SH-SY5Y (cell line): ENCODE results near the gene NDUFA11.

Experiments used
- GATA2 ChIP-seq: IDR thresholded peaks from 2 replicates; pipeline ENCODE4 v1.6.1; 2011; ENCODE audit warnings: mild to moderate bottlenecking, low read depth, low read length
- GATA3 ChIP-seq: IDR thresholded peaks from 2 replicates; pipeline ENCODE4 v1.6.1; 2011; ENCODE audit warnings: low read depth, mild to moderate bottlenecking, low read length, moderate library complexity

Gene NDUFA11

DNA sequence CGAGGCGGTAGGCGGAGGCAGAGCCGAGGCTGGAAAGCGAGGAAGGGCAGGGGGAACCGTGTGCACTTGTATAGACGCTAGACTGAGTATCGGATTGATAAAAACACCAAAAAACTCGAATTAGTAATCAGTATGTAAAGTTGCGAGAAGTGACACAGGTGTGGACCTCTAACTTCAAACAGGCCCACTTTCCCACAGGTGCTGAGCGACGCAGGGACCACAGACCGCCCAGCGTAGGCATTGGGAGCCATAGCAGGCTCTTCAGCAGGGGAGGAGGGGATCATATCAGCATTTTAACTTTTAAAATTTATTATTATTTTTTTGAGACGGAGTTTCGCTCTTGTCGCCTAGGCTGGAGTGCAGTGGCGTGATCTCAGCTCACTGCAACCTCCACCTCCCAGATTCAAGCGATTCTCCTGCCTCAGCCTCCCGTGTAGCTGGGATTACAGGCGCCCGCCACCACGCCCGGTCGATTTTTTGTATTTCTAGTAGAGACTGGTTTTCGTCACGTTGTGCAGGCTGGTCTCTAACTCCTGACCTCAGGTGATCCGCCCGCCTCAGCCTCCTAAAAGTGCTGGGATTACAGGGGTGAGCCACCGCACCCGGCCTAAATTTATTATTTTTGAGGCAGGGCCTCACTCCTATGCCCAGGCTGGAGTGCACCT, 1.7 kb upstream of the NDUFA11 start:
- TF ChIP-seq GATA2 (no peak), GATA3 (no peak)

DNA sequence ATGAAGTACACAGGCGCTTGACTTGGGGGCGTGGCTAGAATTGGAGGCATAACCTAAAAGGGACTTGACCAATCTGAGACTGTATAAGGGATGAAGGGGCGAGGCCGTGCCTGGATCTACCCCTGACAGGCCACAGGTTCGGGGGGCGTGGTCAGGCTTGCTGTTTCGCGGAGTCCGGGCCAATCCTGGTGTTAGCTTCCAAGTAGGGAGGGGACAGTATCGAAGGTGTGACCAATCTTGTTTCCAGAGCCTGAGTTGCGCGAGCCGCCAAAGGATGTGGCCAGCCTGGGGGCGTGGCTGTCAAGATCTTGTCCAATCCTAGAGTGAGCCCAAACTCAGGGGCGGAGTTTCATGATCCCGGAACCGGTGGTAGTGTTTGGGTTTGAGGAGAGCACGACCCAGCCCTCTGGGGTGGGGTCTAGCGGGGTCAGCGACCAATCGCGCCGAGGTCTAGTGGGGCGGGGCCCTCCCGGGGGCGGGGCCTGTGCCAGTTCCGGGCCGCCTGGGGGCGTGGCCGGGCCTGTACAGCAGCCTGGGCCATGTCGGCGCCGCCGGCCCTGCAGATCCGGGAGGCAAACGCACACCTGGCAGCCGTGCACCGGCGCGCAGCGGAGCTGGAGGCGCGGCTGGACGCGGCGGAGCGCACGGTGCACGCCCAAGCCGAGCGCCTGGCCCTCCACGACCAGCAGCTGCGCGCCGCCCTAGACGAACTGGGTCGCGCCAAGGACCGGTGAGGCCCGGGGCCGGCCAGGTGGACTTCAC, 943 bp upstream of the NDUFA11 start, which contains the start of gene VMAC:
Gene VMAC, plus strand, starts transcription at position 521 of the 762 bp plus-strand sequence. Its CDS starts 19 bp downstream, at position 540.
- no peak for TF ChIP-seq GATA3
- TF ChIP-seq GATA2: no peak

DNA sequence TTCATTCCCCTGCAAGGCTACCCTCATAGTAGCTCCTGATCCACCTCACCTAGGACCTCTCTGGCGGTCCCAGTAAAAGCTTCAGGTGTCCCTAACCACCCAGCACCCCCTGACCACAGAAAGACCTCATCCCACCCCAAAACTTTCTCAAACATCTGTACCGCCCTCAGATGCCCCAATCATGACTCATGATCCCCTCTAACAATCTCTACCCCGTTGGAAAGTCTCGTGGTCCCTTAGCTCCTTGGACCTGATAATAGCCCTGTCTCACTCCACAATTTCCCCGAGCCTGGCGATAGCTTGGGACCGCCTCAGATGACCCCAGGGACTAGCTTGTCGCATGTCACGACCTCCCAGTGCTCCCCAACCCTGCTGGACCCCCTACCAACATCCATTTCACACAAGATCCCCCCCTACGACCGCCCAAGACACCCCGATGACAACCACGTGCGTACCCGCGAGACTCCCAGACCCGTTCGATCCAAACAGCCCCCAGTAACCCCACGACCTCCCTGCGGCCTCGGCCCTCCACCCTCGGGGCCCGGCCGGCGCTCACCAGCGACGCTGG, 450 bp downstream of the NDUFA11 start:
- TF ChIP-seq GATA3 (no peak), GATA2 (no peak)

DNA sequence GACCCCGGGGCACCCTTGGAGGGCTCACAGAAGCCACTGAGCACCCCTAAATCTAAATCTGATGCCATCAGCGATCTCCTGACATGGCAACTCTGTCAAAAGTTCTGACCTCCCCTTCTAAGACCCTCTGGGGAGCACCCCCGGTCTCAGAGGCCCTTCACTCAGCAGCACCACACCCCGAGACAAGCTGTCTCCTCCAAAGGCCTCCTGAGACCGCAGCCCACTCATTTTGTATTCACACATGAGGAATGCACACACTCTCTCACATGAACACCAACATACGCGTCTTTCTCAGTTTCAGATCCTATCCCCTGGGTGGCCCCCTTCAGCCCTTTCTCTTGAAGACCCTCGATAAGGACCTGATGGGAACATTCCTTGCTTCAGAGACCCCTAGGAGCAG, 2.6 kb downstream of the NDUFA11 start:
- TF ChIP-seq GATA2 (no peak), GATA3 (no peak)

DNA sequence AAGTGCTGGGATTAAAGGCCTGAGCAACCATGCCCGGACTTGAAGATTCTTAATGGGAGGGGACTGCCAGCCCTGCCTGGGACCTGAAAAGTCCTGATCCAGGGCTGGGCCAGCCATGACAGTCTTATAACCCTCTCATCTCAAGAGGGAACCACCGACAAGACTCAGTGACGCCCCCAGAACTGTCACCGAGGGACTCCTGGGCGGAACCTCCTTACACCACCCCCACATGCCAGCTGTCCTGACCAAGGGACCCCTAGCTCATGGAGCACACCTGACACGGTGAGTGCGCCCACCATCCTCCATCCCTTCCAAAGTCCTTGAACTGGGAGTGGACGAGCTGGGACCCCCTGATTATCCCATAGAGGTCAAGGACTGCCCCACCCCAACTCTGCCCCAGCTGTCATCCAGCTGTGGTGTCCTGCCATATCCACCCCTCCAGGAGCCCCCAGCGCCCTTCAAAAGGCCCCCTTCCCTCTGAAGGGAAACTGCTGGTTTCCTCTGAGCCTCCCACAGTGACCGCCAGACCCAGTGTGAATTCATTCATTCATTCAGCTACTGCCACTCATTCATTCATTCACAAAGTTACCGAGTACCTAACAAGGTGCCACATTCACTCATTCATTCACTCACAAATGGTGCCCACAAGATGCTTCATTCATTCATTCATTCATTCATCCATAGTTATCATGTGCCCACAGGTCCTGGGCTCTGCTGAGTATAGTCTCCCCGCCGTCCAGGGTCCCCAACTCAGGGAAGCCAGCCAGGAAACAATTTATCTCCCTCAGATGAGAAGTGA, 3.7 kb downstream of the NDUFA11 start:
- TF ChIP-seq GATA3: no peak
- TF ChIP-seq GATA2: no peak

DNA sequence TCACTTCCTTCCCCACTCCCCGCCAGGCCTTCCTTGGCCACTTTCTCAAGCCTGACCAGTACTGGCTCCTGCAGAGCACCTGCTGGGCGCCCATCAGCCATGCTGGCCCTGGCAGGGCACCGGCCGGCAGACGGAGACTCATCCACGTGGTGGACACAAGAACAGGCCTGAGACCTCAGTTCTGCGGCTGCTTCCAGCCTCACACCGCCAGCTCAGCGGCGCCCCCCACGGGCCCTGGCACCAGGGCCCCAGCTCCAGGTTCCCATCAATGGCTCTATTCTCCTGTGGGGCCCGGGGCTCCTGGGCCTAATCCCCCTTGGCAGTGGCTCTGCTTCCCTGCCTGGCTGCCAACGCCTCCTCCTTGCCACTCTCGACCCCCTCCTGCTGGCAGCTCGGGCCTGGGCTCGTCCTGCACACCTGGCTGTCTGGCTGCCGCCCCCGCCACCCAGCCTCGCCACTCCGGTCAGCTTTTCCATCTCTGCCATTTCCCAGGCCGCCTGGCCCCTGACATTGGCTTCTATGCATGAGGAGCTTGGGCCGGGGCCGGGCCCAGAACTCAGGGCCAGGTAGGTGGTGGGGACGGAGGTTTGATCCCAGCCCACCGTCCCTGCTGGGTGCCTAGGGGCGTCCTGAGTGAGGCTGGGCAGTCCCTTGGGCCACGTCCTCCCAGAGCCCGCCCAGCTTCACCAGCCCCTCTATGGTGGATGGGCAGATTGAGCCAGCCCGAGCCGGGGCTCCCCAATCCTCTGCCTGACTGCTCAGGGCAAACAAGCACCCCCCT, 6.2 kb downstream of the NDUFA11 start:
- no peak for TF ChIP-seq GATA2
- no peak for TF ChIP-seq GATA3

DNA sequence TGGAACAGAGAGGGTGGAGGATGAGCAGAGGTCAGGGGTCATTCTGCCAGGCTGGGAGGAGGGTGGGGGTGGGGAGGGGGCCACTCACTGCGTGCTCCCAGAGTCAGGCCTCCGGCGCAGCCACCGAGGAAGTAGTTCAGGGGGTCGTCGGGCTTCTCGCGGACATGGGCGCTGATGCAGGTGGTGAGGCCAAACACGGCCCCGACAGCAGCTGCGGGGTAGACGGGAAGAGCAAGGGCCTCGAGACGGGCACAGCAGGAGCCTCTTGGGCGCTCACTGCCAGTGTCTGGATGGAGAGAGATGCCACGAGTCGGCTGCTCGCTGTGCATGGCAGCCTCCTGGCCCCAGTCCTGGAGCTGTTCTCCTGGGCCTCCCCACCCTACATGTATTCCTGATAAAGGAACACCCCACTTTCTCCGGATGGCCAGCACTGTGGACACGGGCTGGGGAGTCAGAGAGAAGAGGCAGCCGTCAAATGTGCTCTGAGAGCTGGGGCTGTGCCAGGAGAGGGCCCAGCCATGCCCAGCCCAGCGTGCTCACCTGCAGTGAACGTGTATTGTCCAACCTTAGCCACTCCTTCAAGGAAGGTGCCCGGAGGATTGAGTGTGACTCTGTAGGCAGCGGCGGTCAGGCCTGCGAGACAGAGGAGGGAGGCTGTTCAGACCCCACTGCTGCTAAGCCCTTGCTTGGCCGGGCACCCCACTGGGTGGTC, 7.1 kb downstream of the NDUFA11 start:
- TF ChIP-seq GATA3 (no peak), GATA2 (no peak)

DNA sequence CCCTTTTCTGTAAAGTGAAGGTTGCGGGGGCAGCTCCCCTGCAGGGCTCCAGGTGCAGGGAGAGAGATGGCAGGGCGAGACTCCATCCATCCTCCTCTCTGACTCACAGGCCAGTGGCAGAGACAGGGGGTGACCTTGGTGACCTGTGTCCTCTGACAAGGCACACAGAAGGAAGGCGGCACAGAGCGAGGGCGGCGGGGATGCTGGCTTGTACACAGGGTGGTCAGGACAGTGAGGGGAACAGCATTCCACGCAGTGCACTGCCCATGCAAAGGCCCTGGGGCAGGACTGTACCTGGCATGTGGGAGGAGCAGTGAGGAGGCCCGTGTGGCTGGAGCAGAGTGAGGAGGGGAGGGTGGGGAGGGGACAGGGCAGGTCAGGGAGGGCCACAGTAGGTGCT, 7.7 kb downstream of the NDUFA11 start:
- TF ChIP-seq GATA2 (no peak), GATA3 (no peak)

DNA sequence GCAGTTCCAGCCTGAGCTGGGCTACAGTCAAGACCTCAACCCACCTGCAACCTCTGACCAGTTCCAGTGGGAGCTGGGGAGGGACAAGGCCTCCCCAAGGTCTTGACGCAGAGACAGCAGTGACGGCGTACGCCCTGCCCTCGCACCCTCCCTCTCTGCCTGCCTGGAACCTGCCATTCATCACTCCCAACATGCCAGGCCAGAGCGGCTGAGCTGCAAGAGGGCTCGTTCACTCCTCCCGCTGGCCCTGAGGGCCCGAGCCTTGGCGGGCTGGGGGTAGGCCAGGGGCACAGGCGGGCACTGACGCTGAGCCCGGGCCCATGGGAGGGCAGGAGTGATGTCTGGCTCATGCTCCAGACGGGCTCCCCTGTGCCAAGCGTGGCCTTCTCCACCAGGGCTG, 8.2 kb downstream of the NDUFA11 start:
- TF ChIP-seq GATA3: no peak
- TF ChIP-seq GATA2: no peak

DNA sequence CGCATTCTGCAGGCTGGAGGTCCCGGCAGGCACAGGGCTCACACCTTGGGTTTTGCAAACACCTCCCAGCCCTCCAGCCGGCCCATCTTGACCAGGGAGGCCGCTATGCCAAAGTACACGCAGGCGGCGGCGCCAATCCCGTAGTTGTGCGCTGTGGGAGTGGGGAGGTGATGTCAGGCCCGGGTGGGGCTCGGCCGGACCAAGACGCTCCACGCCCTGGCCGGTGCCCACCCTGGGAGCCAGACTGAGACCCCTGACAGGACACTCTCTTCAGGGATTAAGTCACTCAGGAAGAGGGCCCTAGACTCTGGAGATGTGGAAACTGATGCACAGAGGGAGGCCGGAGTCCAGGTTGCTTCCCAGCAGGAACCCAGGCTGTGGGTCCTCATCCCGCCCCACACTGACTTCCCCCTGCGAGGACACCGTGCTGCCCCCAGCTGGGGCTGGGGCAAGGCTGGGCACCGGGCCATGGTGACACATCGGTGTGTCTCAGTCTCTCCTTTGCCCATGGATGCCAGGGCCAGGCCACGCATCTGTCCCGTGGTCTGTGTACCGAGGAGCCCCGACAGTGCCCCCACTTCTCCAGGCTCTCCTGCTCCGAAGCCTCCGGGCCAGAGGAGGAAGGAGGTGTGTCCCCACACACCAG, 8.8 kb downstream of the NDUFA11 start:
- TF ChIP-seq GATA3 (no peak), GATA2 (no peak)

DNA sequence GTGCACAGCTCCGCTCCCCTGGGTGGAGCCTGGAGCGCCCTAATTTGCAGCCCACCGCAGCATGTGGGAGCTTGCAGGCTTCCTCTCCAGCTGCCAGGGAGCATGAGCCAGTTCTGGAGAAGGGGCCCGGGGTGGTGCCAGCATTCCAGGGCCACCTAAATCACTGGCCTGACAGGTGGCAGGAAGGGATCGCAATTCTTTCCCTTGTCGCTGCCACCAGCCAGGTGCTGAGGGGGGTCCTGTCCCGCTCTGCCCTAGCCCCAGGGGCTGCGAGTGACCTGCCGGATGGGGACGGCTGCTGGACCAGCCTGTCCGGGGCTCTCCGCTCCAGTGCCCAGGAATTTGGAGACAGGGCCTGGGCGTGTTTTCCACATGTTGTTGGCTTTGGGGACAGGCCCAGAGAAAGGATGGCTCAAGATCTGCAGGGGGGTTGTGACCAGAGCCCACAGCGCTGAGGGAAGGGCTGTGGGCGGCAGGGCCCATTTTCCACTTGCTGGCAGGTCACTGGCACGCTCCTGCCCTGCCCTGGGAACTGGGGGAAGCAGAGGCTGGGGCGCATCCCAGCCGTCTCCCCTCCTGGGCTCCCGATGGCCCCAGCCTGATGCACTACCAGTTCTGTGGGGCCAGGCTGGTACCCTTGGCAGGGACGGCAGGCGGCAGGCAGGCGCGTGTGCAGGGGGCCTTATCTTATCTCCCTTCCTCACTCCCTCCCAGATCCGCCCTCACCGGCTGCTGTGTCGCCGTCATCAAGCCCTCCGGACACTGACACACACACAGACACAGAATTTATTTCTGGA, 9.5 kb downstream of the NDUFA11 start:
- peak; percentile 98 for TF ChIP-seq GATA2
- TF ChIP-seq GATA3: no peak

DNA sequence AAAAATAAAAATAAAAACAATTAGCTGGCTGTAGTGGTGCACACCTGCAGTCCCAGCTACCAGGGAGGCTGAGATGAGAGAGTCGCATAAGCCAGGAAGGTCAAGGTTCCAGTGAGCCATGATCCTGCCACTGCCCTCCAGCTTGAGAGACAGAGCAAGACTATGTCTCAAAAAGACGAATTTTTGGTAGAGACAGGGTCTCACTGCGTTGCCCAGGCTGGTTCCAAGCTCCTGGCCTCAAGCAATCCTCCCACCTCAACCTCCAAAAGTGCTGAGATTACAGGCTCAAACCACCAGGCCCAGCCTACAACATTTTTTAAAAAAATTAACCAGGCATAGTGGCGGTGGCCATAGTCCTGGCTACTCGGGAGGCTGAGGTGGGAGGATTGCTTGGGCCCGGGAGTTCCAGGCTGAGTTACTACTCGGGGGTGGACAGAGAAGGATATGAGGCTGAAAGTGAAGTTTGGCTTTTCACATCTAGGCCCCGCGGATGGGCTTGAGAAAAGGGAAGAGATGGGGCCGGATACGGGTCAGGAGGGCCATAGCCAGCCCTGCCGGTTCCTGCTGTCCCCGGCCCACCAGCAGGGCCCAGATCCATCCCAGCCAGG, 10.2 kb downstream of the NDUFA11 start:
- TF ChIP-seq GATA3 (no peak), GATA2 (no peak)
